GM12872 (cell line): ENCODE data around the gene NR6A1.

ENCODE experiments used
- TF ChIP-seq, protein P1 (sequence below): IDR thresholded peaks from 3 replicates; pipeline ENCODE4 v1.5.1; 2011; ENCODE audit warnings: low read depth, mild to moderate bottlenecking, low read length, moderate library complexity; ENCODE audit not compliant: insufficient read depth

The NR6A1 gene

DNA sequence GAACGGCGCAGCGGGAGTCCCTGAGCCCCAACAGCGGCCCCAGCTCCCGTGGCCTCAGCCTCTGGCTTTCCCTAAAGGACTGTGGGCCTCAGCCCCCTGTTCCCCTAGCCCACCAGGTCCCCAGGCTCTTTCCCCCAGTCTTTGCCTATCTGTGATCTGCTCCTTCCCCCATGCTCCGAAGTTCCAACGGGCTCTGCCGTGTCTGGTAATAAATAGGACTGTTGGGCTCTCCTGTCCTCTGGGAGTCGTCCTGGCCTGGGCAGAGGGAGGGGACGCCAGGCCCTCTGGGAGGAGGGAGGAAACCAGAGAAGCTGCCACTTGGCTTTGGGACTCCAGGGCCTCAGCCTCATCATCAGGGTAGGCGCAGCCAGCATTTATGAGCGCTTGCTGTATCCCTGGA lies 292.8 kb downstream of the NR6A1 start:
- TF ChIP-seq, protein P1, sequence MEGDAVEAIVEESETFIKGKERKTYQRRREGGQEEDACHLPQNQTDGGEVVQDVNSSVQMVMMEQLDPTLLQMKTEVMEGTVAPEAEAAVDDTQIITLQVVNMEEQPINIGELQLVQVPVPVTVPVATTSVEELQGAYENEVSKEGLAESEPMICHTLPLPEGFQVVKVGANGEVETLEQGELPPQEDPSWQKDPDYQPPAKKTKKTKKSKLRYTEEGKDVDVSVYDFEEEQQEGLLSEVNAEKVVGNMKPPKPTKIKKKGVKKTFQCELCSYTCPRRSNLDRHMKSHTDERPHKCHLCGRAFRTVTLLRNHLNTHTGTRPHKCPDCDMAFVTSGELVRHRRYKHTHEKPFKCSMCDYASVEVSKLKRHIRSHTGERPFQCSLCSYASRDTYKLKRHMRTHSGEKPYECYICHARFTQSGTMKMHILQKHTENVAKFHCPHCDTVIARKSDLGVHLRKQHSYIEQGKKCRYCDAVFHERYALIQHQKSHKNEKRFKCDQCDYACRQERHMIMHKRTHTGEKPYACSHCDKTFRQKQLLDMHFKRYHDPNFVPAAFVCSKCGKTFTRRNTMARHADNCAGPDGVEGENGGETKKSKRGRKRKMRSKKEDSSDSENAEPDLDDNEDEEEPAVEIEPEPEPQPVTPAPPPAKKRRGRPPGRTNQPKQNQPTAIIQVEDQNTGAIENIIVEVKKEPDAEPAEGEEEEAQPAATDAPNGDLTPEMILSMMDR: no peak

DNA sequence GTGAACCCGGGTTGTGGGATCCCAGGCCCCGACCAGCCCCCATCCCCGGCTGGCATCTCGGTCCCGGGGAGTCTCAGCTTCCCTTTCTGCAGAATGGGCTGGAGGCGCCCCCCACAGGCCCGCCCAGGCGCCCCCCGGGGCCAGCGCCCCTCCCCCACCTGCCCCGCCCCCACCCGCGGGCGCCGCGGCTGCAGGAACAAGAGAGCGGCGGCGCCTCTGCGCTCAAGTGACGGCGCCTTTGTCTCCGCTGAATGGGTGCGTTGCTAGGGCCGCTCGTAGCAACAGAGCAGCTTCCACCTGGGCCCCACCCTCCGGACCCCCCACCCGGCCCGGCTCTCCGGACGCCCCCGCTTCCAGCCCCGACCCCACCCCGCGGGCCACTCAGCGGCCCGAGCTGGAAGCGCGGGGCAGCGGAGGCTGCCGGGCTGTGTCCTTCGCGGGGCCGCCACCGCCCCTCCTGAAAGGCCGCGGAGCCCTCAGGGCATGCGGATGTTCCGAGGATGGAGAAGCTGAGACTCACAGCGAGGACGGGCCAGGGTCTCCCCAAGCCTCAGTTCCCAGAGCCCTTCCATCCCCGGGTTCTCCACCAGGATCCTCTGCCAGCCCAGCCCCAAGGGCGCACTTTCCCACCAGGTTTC lies 293.3 kb downstream of the NR6A1 start:
- TF ChIP-seq, protein P1: no peak

DNA sequence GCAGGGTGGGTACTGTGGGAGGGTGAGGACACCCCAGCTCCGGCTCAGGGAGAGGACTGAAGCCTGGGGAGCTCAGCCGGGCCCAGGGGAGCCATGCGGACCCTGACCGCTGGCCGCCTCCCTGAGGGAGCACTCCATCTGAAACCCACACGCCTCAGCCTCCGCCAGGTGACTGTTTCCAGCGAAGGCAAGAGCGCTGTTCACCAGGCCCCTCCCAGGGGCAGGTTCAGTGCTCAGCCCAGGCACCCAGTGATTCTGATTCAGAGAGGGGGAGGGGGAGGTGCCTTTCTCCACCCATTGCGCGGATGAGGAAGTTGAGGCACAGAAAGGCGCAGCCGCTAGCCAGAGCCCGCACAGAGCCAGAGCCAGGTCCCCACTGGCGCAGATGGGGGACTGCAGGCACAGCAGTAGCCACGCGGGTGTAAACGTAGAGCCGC lies 293.9 kb downstream of the NR6A1 start:
- TF ChIP-seq, protein P1: no peak

DNA sequence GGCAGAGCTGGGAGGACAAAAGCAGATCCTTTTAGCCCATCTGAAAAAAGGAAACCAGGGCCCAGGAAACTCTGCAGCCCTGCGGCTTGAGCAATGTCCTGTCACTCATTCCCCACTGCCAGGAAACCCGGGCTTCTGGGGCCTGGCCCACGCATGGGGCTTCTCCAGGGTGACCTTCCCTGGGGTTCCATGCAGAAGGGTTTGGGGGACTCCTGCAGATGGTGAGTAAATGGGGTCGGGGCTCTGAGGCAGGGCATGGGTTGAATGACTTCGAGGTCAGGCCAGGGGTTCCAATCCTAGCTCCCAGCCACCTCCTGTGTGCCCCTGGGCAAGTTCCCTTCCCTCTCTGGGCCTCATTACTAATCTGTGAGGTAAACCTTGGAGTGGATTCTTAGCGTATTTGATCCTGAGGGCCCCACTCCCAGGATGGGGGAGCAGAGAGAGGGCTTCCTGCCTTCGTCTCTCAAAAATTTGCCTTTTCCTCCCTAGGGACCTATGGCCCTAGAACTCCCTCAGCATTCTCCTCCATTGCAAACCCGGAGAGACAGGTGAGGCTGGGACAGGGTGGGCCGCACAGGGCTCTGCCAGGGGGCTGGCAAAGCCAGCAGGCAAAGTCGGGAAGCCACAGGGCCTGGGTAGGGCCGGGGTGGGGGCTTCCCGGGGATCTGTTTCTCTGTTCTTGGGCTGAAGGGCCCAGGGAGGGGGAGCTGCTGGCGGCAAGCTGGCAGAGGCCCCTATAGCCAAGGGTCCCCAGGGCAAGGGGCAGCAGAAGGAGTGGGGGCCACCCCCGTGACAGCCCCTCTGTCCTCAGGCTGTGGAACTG lies 295.0 kb downstream of the NR6A1 start:
- TF ChIP-seq, protein P1: no peak

DNA sequence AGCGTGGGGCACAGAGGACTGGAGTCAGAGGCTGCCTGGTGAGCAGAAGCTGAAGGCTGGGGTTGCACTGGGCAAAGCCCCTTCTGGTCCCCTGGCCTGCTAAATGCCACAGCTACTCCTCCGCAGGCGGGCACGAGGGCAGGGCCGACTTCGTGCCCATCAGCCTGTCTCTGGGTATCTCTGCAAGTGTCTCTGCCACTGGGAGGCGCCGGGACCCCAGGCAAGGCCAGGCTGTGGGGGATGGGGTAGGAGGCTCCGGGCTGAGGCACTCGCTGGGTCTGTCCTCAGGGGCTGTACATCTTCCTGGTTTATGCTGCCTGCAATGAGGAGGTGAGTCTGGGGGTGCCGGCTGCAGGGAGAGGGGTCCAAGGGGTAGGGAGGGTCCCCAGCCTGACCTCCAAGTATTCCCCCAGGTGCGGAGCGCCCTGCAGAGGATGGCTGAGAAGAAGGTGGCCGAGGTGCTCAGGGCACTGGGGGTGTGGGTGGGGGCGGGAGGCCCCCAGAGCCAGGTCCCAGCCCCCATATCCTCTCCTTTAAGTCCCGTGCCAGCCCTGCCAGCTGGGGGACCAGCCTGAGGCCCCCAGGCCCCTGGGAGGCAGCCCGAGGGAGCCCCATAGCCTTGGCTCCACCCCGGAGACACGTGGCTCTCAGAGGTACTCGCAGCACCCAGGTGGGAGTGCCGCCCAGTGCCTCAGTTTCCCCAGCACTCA lies 295.8 kb downstream of the NR6A1 start:
- TF ChIP-seq, protein P1: no peak

DNA sequence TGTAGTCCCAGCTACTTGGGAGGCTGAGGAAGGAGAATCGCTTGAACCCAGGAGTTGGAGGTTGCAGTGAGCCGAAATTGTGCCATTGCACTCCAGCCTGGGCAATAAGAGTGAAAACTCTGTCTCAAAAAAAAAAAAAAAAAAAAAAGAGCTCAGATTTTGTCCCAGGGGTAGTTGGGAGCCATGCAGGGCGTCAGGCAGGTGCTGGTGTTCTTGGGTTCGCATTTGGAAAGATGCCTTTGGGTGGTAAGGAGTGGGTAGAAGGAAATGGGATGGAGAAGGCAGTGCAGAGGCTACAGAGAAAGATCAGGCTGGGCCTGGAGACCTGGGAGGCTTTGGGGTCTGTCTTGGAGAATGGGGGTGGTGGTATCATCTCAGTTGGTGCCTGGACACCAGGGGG lies 297.0 kb downstream of the NR6A1 start:
- TF ChIP-seq, protein P1: no peak

DNA sequence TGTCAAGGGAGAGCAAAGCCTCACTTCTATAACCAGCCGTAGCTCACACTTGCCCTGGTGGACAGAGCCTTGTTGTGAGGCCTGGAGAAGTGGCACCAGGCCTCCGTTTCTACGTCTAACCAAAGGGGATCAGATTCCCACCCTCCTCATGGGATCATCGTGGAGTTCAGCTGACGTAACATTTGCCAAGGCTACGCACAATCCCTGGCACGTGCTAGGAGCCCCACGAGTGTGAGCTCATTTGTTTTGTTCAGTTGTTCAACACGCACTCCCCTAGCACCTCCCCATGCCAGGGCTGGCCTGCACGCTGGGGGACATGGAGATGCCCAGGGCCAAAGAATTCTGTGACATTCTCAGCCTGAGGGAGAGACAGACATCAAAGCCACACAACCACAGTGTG lies 297.8 kb downstream of the NR6A1 start:
- TF ChIP-seq, protein P1: no peak
